ENCODE data around the gene PPP1CB.

DNA sequence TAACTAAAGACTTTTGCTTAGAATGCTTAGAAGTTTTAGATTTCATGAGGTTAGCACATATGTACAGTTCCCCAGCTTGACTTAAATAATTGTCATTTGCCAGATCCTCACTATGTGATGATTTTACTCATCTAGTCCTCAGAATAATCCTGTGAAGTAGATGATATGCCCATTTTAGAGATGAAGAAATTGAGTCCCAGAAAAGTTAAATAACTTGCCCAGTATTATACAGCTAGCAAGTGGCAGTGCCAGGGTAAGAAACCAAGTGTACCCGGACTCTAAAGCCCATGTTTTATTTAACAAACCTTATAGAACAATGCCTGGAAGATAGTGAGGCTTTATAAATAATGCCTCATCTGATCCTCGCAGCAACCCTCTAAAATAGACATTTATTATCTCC lies 87.3 kb downstream of the PPP1CB start:
- TF ChIP-seq CTCF (IDR thresholded peaks at IDR 0.05; ENCODE audit: low read depth, low read length, poor library complexity, severe bottlenecking) = no peak
- no peak for TF ChIP-seq EZH2phosphoT487 (IDR thresholded peaks at IDR 0.05; ENCODE audit: borderline replicate concordance, low read length)

Data from DOHH2 (cell line).